HEK293T (cell line): Measurements from ENCODE around the gene MAD2L1BP.

Experiments
- ELF4 ChIP-seq: fragments of 450-650 bp; IDR thresholded peaks from 2 replicates; pipeline ENCODE4 v1.6.1; 2017; ENCODE audit warnings: antibody characterized with exemption
- FOXA1 ChIP-seq: fragments of 450-650 bp; IDR thresholded peaks from 2 replicates; pipeline ENCODE4 v1.6.1; 2016; ENCODE audit warnings: mild to moderate bottlenecking
- FOXM1 ChIP-seq: fragments of 450-650 bp; IDR thresholded peaks from 2 replicates; pipeline ENCODE4 v1.6.1; 2017; ENCODE audit warnings: mild to moderate bottlenecking, borderline replicate concordance
- LEF1 ChIP-seq: fragments of 450-650 bp; IDR thresholded peaks from 2 replicates; pipeline ENCODE4 v1.6.1; 2017; ENCODE audit warnings: mild to moderate bottlenecking, borderline replicate concordance
- NFRKB ChIP-seq: fragments of 450-650 bp; IDR thresholded peaks from 2 replicates; pipeline ENCODE4 v1.6.1; 2016; ENCODE audit warnings: mild to moderate bottlenecking, moderate library complexity
- ZNF384 ChIP-seq: fragments of 450-650 bp; IDR thresholded peaks from 2 replicates; pipeline ENCODE4 v1.6.1; 2016

GRCh38 chr6:43644940-43645612 lies 9.4 kb downstream of the MAD2L1BP start, which contains the start of gene RSPH9:
- TF ChIP-seq FOXM1 (no peak), LEF1 (no peak), ZNF384 (no peak), ELF4 (no peak), FOXA1 (no peak), NFRKB (no peak)
